ENCODE data around the gene RBM33. TPM values are rescaled to one million over a fixed set of nuclear protein-coding genes. Genes with fewer than 3 reads are reported as not detected.

Gene RBM33
- total and polyA plus RNA-seq, 2 of the 4 experiments (the other 2 are of a cell fraction) = 7.3 to 10.8 TPM

DNA sequence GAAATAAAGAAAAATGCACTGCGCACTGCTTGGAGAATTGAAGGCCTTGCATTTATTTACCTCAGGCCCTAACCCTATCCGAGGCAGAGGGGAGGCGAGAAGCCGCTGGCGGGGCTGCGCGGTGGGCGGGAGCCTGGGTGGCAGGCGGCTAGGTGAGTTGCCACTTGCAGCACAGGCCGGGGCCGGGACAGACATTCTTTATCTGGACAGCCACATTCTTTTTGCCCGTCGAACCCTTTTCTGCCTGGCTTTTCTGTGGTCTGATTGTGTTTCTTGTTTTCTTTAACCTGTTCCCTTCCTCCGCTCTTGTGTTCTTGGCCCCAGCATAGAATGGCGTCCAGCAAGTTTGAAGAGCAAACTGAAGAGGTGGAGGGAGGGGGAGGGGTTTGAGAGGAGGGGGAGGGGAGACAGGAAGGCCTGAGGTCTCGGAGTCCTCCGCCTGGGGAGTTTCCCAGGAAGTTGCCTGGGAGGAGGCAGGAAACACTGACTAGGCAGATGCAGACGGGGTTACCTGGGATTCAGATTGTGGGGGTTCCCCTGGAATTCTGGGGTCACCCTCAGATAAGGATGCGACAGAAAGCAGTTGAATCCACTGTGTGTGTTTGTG lies 162.7 kb downstream of the RBM33 start:
- Histone ChIP-seq H3K9ac (ENCODE audit: low read depth, low read length) (no peak overlapping the region), H4K5ac (ENCODE audit: low read depth, low read length) (no peak overlapping the region), H3K27me3 (ENCODE audit: control insufficient read depth, insufficient read depth, low read length) (peaks cover 76% of the 10 kb centered on the region), H2BK15ac (ENCODE audit: low read depth, low read length) (no peak overlapping the region), H3K36me3 (ENCODE audit: control insufficient read depth, insufficient read depth, low read length) (no peaks in the 10 kb centered on the region), H3K4me1 (ENCODE audit: control insufficient read depth, insufficient read depth, low read length) (peaks cover 5% of the 10 kb centered on the region; the same call in 1 of the 2 replicates), H3K27ac (ENCODE audit: insufficient read depth, low read length) (no peak overlapping the region), H3K4me3 (ENCODE audit: insufficient read depth, low read depth, low read length) (no peak overlapping the region), H3K18ac (ENCODE audit: low read depth, low read length) (no peak overlapping the region), H2BK120ac (ENCODE audit: low read depth, low read length) (no peak overlapping the region), H3K23ac (ENCODE audit: low read depth, low read length) (no peak overlapping the region), H4K91ac (ENCODE audit: insufficient read depth, low read depth, low read length) (no peak overlapping the region), H3K9me3 (ENCODE audit: control insufficient read depth, insufficient read depth, low read length) (no peaks in the 10 kb centered on the region), H3K9me1 (ENCODE audit: insufficient read depth, low read length) (no peaks in the 10 kb centered on the region), H4K20me1 (ENCODE audit: insufficient read depth, low read length) (no peaks in the 10 kb centered on the region), H2BK5ac (ENCODE audit: low read depth, low read length, poor library complexity, severe bottlenecking) (no peak overlapping the region), H3K79me1 (ENCODE audit: low read depth in 1 of 2, low read length in 2 of 2) (no peaks in the 10 kb centered on the region), H2AK9ac (replicated peaks; ENCODE audit: low read depth, low read length, poor library complexity) (no peak overlapping the region), H3K4ac (ENCODE audit: low read depth, low read length) (no peak overlapping the region), H4K8ac (ENCODE audit: low read depth in 2 of 2, low read length in 2 of 2) (no peak overlapping the region), H3K4me2 (ENCODE audit: low read depth, low read length) (no peak overlapping the region), H2BK20ac (ENCODE audit: low read depth, low read length) (no peak overlapping the region), H3K56ac (ENCODE audit: extremely low read depth, insufficient read depth, low read length) (no peak overlapping the region), H3K14ac (replicated peaks; ENCODE audit: low read depth, low read length) (no peak overlapping the region), H2AFZ (replicated peaks; ENCODE audit: low read length, poor library complexity) (no peak overlapping the region), H2AK5ac (ENCODE audit: low read depth, low read length) (no peak overlapping the region)
- CTCF ChIA-PET = no interaction called here
- WGBS, 2 experiments (ENCODE audit: extremely low coverage in 2 of 2, insufficient read length in 1 of 2) = 49% methylated on average over 6 of the region's 19 CpGs; no CpG with 5 or more reads in 1 of the 2 experiments
- DNase-seq (no peak), ATAC-seq (ENCODE audit: low read depth) (no peak)
- dilution Hi-C loops (cut with HindIII; ENCODE audit: low sequenced_read_pairs, unreplicated experiment) = no loop called here
- TF ChIP-seq SMC3 (IDR thresholded peaks at IDR 0.05; ENCODE audit: low read depth, low read length) (no peak), MAZ (IDR thresholded peaks at IDR 0.05; ENCODE audit: borderline replicate concordance, low read depth, low read length) (no peak)
- BruUV-seq (replicated peaks) = no TSS peak
- in situ Hi-C loops (cut with MboI; ENCODE audit: low sequenced_read_pairs) = loop anchor here (25.0 kb wide), 1 partner anchor 830 kb away; the partner anchor contains the start of gene RNF32
- POLR2A ChIA-PET (ENCODE audit: unreplicated experiment) = no interaction called here
- intact Hi-C loops (cut with micrococcal nuclease) = no loop called here
